Renal pelvis (tissue), 4 donors: ENCODE results near the gene NDUFB10. TPM values are rescaled to one million over a fixed set of nuclear protein-coding genes. Genes with fewer than 3 reads are reported as not detected.
A peak's percentile ranks its signal among the peaks of the same experiment; 100 is the strongest.
"Not testable (repeated sequence)": the region's sequence is repeated elsewhere in the genome, so short reads cannot be mapped to it uniquely, and the experiment has no call there.

Source experiments
- DNase-seq: peaks from one replicate; pipeline ENCODE4 v3.0.0-alpha.2; 2013
- polyA plus RNA-seq, 3 donors: library from polyadenylated mRNA; unstranded; fragments of 120-200 nt; gene quantifications; one replicate each; pipeline ENCODE4 v1.2.1, GENCODE V29; 2013; ENCODE audit not compliant: insufficient read length in 3 of 3

The NDUFB10 gene
- polyA plus RNA-seq, 3 donors = 124 to 158 (median 132) TPM

DNA sequence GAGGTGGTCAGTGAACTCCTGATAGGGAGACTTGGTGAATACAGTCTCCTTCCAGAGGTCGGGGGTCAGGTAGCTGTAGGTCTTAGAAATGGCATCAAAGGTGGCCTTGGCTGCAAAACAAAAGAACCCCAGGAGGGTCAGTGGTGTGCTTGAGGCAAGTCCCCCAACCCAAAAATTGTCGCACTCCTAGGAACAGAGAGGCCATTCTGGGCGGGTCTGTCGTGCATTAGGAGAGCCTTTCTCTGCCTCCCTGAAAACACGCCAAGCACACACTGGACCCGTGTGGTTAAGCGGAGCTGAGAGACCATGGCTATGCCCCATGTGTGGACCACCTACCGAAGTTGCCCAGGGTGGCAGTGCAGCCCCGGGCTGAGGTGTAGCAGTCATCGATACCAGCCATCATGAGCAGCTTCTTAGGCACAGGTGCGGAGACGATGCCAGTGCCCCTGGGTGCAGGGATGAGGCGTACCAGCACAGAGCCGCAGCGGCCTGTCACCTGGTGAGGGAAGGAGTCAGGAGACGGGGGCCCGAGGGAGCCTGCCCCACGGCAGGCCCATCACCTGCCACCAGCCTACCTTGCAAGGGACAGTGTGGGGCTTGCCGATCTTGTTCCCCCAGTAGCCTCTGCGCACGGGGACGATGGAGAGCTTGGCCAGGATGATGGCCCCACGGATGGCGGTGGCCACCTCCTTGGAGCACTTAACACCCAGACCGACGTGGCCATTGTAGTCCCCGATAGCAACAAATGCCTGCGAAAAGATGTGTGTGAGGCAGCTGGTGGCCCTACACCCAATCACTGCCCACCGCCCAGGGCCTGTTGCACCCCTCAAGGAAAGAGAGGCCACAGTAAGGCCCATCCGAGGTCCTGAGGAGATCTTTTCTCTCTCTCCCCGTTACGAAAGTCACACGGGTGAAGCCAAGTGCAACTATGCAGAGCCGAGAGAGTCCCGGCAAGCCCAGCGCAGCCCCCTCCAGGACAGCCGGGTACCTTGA, 3.1 kb downstream of the NDUFB10 start:
- DNase-seq = not testable (repeated sequence)

DNA sequence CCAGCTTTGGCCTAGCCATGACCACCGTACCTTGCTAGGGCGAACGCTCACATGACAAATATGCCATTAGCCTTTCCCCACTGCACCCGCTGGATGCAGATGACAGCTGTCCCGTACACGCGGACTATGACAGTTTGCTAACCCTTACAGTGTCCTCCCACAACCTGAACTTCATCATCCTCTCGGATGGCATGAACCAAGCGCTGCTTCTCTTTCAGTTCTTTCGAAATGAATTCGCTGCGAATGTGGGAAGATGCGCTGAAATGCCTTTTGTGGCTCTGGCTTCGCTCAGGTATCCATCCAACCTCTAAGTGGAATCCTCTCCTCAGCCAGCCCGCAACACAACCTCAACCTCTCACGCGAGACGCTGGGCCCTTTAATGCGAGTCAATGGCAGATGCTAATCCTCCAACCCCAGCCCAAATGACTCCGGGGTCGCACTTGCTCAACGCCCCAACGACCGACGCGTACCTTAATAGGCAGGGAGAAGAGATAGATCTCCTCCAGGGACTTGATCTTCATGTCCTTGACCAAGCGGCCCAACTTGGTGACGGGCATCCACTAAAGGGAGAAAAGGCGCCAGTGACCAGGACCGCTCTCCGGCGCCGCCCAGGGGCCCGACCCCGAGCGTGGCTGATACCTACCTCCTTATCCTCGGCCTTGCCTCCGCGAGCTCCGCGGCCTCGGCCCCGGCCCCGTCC, 4.6 kb downstream of the NDUFB10 start:
- no peak for DNase-seq

DNA sequence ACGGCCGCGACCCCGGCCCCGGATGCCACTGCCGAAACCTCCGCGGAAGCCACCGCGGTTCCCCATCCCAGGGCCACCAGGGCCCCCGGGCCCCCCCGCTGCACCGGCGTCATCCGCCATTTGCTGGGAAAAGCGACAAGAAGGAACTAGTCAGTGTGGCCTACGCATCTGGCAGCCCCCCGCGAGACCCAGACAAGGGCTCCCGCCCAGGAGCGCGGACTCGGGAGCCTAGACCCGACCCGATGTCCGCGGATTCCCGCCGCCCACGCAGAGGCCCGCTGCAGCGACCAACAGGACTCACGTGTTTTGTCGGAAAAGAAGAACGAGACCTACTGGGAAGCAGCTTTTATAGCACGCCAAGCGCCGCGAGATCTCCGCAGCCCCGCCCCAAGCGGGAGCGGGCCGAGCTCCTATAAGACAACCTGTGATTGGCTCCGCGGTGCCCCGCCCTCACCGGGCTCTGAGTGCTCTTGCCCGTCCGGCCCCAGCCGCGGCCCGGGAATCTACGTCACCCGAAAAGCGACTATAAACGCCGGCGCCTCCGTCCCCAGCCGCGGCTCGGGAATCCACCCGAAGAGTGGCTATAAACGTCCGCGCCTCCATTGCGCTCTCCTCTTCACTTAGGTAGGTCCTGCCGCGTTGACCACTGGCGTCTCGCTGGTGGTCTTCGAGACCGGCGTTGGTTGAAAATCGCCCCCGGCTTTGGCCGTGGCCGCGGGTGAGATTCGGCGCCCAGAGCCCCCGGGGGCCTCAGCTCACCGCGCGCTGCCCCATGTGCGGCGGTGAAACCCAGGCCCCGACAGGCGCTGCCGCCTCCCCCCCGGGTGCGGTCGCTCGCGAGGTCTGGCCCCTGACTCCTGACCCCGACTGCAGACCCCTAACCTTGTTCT, 5.4 kb downstream of the NDUFB10 start, which contains the start of gene RPS2:
Gene RPS2 (minus strand): TSS at position 321 of the 890 bp plus-strand sequence. CDS start 201 bp downstream, at position 120.
- DNase-seq = peak; percentile 99

DNA sequence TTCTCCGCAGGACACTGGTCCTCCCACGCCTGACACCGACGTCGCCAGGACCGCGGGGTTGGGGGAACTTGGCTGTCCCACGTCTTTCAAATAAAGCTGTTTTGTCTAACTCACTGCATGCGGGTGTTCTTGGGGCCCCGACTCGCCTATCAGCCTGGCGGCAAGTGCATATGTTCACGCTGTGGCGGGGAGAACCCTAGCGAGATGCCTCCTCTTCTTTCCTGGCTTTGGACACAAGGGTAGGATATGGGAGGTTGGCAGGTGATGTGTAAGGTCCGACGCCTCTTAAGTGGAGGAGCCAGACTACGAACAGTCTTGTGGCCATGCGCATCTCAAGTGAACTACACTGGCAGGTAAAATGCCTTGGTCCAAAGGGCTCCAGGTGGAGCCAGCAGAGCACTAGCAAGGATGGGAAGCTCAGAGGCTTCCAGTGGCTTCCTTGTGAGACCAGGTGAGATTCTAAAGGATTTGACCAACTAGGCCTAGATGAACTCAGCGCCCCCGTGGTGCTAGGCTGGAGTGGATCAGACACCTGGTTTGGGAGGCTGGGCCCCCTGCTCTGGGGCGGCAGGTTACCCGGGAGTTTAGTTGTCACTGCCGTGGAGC, 6.2 kb downstream of the NDUFB10 start:
- DNase-seq = no peak

DNA sequence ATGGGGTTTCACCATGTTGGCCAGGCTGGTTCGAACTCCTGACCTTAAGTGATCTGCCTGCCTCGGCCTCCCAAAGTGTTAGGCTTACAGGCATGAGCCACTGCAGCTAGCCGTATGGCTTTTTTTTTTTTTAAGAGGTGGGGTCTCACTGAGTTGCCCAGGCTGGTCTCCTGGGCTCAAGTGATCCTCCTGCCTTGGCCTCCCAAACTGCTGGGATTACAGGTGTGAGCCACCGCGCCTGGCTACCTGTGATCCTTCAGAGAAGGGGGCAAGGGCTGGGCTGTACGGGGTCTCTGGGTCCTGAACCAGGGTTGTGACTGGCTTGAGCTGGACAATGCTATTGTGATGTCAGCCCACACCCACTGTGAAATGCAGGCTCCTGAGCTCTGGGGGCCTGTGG, 7.1 kb downstream of the NDUFB10 start, which contains the start of gene RNF151:
Gene RNF151 (plus strand): TSS at position 397 of the 400 bp plus-strand sequence. CDS start 26 bp downstream, outside the sequence.
- DNase-seq = no peak

DNA sequence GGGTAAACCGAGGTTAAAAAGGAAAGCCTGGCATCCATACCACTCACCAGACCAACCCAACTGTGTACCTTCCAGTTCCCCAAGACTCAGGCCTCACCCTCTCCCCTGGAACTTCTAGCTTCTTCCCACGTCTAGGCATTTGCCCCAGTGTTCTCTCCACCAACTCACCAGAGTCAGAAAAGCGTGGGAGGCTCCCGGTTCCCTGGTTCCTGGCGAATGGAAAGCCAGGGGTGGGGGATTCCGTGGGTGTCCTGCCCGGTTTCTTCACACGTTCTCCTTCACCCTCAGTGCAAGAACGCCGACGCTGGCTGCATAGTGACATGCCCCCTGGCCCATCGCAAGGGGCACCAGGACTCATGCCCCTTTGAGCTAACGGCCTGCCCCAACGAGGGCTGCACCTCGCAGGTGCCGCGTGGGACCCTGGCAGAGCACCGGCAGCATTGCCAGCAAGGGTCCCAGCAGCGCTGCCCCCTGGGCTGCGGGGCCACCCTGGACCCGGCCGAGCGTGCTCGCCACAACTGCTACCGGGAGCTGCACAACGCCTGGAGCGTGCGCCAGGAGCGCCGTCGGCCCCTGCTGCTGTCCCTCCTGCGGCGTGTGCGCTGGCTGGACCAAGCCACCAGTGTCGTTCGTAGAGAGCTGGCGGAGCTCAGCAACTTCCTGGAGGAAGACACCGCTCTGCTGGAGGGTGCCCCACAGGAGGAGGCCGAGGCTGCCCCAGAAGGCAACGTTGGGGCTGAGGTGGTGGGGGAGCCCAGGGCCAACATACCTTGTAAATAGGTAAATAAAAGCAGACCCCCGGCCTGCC, 9.0 kb downstream of the NDUFB10 start:
- no peak for DNase-seq

DNA sequence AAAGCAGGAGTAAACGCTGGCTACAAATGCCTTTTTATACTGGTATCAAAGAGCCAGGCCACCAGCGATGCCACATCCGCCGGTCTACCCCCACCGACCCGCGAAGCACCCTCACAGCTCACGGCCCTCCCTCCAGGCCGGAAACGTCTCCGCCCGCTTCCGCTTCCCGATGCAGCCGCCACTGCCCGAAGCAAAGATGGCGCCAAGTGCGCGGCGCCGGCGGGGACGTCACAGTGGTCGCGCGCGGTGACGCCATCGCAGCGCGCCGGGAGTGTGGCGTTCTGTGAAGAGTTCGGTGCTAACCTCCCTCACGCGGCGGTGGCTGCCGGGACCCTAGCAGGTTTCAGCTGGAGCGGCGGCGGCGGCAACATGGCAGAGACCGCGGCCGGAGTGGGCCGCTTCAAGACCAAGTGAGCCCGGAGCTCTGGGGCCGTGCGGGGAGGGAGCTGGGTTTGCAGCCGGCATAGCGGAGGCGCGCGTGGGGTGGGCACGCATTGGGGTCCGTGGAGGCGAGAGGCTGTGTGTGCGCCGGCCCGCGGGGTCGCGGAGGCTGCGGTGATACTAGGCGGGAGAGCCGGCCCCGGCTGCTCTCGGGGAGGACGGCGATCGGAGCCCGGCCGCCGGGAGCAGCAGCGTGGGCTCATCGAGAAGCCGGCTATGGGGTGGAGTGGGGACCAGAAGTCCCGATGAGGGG, 12.6 kb downstream of the NDUFB10 start, which contains the start of gene TBL3:
Gene TBL3 (plus strand): TSS at position 258 of the 694 bp plus-strand sequence. CDS start 112 bp downstream, at position 370.
- peak; percentile 94 for DNase-seq

DNA sequence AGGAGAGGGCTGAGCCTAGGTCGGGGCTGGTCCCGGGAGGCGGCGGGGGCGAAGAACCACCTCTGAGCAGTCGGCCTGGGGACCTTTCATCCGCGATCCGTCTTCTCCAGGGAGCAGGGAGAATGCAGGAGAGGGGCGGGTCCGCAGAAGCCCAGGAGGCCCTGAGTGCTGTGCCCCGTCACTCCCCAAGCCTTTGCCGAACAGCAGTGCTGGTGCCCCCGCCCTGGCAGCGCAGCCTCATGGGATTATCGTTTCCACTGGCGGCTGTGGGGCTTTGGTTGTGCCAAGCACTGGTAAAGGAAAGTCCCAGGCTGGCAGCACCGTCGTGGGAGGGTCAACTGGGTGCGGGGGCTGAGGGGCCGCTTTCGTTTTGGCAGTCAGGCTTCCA, 13.1 kb downstream of the NDUFB10 start:
- no peak for DNase-seq

DNA sequence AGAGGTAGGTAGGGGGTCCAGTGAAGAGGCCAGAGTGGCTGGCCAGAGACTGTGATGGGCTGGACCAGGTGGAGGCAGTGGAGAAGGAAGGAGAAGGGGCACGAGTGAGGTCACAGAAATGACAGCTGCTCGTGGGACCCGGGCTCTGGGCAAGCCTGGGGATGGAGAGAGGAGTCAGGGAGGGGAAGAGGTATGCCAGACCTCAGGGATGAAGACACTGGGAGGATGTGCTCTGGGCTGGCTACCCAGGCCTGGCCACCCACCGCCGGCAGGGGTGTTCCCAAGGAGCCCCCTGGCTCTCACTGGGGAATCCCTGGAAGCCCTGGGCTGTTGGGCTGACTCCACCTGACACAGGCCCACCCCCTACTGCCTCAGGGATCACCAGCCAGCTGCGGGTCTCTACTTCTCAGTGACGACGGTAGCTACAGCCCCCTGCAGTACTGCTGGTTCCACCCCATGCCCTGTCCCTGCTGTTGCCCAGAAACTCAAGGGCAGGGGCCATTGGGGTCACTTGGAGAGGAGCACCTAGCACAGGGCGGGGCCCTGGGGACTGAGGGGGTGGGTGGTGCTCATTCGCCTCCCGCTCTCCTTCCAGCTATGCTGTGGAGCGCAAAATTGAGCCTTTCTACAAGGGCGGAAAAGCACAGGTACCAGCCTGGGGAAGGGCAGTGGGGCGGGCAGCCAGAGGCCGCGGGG, 14.3 kb downstream of the NDUFB10 start:
- DNase-seq = no peak

DNA sequence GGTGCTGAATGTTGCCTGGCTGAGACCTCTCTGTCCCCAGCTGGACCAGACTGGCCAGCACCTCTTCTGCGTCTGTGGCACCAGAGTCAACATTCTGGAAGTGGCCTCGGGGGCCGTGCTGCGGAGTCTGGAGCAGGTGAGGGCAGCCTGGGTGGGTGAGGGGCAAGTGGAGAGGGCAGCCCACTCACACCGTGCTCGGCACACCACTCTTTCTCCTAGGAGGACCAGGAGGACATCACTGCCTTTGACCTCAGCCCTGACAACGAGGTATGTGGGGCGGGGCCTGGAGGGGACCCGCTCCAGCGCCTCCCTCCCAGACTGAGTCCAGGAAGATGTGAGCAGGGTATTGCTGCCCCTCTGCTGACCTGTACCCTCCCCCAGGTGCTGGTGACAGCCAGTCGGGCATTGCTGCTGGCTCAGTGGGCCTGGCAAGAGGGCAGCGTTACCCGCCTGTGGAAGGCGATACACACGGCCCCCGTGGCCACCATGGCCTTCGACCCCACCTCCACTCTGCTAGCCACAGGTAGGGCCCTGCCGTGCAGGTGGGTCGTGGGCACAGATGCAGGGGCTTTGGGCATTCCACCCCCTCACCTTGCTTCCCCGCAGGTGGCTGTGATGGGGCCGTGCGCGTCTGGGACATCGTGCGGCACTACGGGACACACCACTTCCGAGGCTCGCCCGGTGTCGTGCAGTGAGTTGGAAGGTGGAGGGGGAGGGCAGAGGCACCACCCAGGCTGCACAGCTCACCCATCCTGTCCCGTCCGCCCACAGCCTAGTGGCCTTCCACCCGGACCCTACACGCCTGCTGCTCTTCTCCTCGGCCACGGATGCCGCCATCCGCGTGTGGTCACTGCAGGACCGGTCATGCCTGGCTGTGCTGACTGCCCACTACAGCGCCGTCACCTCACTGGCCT, 15.1 kb downstream of the NDUFB10 start:
- DNase-seq = no peak

DNA sequence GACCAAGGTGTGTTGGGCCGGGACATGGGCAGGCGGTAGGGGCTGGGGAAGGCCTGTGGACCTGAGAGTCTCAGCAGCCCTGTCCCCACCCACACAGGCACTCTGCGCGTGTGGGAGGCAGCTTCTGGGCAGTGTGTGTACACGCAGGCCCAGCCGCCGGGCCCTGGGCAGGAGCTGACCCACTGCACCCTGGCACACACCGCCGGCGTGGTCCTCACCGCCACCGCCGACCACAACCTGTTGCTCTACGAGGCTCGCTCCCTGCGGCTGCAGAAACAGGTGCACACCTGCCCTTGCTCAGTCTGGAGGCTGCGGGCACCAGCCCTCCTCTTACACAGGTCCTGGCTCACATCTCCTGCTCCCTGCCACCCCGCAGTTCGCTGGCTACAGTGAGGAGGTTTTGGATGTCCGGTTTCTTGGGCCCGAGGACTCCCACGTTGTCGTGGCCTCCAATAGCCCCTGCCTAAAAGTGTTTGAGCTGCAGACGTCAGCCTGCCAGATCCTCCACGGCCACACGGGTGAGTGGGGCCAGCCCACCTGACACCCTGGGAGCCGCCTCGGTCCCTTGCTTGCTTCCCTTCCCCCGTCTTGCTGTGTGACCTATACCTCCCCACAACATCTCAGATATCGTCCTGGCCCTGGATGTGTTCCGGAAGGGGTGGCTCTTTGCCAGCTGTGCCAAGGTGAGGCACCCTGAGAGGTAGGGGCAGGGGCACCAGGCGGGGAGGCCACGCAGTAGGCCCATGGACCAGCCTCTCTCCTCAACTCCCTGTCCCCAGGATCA, 16.3 kb downstream of the NDUFB10 start:
- no peak for DNase-seq

DNA sequence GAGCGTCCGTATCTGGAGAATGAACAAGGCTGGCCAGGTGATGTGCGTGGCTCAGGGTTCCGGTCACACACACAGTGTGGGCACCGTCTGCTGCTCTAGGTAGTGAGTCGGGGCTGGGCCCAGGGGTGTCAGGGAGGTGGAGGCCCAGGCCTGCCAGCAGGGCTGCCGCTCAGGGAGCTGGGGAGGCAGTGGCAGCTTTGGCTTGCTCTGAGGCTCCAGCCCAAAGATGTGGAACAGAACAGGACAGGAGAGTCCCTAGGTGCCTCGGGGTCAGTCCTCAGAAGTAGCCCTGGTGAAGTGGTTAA, 16.8 kb downstream of the NDUFB10 start:
- DNase-seq = no peak

DNA sequence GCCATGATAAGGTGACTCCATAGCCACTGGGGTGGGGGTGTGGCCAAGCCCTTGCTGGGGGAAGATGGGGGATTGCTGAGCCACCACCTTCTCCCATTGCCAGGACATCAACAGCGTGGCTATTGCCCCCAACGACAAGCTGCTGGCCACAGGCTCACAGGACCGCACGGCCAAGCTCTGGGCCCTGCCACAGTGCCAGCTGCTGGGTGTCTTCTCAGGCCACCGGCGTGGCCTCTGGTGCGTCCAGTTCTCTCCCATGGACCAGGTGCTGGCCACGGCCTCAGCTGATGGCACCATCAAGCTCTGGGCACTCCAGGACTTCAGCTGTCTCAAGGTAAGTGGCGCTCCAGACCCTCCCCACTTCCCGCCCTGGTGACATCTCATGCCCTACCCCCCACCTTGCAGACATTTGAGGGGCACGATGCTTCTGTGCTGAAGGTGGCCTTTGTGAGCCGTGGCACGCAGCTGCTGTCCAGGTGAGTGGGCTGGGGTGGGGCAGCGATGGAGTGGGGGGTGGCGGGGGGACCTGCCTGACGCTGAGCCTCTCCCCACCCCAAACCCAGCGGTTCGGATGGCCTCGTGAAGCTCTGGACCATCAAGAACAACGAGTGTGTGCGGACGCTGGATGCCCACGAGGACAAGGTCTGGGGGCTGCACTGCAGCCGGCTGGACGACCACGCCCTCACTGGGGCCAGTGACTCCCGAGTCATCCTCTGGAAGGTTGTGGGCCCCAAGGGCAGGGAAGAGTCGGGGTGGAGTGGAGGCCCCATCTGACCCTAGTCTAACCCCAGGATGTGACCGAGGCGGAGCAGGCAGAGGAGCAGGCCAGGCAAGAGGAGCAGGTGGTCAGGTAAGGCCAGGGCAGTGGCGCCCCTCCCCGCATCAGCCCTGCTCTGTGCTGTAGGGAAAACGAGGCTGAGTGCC, 17.9 kb downstream of the NDUFB10 start:
- DNase-seq = no peak

DNA sequence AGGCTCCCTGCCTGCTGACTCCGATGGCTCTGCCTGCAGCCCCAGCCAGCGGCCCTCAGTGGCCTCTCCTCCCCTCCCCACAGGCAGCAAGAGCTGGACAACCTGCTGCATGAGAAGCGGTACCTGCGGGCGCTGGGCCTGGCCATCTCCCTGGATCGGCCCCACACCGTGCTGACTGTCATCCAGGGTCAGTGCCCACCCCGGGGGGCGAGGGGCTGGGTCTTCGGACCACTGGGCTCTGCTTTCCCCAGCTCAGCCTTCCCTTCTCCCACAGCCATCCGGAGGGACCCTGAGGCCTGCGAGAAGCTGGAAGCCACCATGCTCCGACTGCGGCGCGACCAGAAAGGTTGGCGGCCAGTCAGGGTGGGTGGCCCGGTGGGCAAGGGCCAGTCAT, 18.5 kb downstream of the NDUFB10 start:
- DNase-seq = no peak

DNA sequence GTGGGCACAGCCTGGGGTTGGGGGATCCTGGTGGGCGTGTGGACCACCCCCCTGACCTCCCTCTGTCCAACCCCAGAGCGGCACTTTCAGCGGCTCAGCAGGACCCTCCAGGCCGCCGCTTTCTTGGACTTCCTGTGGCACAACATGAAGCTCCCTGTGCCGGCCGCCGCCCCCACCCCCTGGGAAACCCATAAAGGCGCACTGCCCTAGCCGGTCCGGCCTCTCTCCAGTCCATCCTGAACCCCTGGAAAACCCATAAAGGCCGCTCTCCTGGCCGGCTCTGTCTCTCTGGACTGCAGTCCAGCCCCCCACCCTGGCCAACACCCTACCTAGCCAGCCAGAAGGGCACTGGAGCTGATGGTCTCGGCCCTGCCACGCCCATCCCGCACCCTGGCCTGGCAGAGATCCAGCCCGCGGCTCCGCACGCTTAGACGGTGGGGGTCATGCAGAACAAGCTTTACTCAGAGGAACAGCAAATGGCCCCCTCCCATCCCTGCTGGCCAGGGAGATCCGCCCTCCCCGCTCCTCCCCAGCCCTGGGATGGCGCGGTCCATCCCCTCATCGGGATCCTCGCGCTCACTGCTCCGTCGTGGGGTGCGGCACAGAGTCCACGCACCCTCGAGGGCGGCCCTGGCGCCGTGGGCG, 19.3 kb downstream of the NDUFB10 start:
- DNase-seq = no peak
